ENCODE measurements around the gene NCEH1. TPM values are rescaled to one million over a fixed set of nuclear protein-coding genes. Genes with fewer than 3 reads are reported as not detected.
"Not testable (repeated sequence)": the region's sequence is repeated elsewhere in the genome, so short reads cannot be mapped to it uniquely, and the experiment has no call there.

NCEH1 gene, protein sequence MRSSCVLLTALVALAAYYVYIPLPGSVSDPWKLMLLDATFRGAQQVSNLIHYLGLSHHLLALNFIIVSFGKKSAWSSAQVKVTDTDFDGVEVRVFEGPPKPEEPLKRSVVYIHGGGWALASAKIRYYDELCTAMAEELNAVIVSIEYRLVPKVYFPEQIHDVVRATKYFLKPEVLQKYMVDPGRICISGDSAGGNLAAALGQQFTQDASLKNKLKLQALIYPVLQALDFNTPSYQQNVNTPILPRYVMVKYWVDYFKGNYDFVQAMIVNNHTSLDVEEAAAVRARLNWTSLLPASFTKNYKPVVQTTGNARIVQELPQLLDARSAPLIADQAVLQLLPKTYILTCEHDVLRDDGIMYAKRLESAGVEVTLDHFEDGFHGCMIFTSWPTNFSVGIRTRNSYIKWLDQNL
- 1 to 10 TPM; 4.9 to 6.3 TPM for total RNA-seq

DNA sequence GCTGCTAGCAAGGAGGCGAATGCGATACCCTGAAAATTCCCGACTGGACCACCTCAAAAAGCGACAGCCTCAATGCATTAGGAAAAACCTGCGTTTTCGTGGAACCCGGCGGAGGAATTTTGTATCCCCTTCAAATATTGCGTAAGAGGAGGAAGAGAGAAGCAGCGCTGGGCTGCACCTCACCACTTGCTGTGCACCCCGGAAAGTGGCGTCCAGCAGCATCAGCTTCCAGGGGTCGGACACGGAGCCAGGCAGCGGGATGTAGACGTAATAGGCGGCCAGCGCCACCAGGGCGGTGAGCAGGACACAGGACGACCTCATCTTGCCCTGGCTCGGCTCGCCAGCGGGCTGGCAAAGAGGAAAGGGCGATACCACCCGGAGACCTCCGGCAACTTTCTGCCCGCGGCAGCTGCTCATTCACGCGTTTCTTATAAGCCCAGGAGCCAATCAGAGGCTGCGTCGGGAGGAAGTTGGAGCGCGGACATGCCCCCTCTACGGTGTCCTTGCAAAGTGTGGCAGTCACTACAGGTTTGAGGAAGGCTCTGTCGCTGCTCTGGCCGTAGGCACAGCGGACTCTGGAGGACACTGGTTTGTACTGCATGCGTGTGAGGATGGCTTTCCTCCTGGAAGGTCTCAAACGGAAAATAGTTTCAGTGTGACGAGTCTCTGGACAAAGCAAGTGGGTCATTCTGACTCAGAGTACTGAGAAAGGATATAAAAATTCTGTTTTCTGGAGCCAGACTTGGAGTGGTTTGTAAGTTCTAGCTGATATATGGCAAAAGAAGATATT, at the start of gene NCEH1:
NCEH1 (minus strand) TSS at position 404 of the 790 bp plus-strand sequence; CDS start at position 321, 83 bp downstream.
- ATAC-seq, result peak; percentile 99
- no peaks in the 10 kb centered on the region for H3K27me3 Mint-ChIP-seq
- peak within 1 kb of the TSS; percentile 58 for H3K27ac Mint-ChIP-seq
- CTCF ChIA-PET, result interaction anchor here (0.6 to 2.4 kb wide), 11 partner anchors 11 to 1051 kb away, joined by 3 to 12 read pairs (median 5); partner anchors contain the start of gene ECT2
- H3K4me1 Mint-ChIP-seq, result peaks cover 18% of the 10 kb centered on the region
- POLR2A ChIA-PET, result no interaction called here
- DNase-seq, result peak; percentile 86
- no peaks in the 10 kb centered on the region for H3K36me3 Mint-ChIP-seq (ENCODE audit: low read depth)
- intact Hi-C loops (cut with DNase I, micrococcal nuclease), result loop anchor here (1.0 kb wide), 2 partner anchors 38 to 39 kb away; partner anchors contain the start of gene ECT2 (in 1 of the 2)
- H3K4me3 Mint-ChIP-seq, result peak within 1 kb of the TSS; percentile 94
- no peaks in the 10 kb centered on the region for H3K9me3 Mint-ChIP-seq (ENCODE audit: low read depth)

DNA sequence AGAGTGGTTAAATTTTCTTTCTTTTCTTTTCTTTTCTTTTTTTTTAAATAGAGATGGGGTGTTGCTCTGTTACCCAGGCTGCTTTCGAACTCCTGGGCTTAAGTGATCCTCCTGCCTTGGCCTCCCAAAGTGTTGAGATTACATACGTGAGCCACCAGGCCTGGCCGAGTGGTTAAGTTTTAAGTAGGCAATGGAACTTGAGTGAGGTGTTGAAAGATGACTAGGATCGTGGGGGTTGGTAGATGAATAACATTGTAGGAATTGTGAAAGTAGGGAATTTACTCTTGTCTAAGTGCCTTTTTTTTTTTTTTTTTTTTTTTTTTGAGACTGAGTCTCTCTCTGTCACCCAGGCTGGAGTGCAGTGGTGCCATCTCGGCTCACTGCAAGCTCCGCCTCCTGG, 49.5 kb upstream of the NCEH1 start:
- H3K4me3 Mint-ChIP-seq; intact Hi-C loops (cut with DNase I, micrococcal nuclease); POLR2A ChIA-PET; ATAC-seq; H3K9me3 Mint-ChIP-seq (ENCODE audit: low read depth); H3K27me3 Mint-ChIP-seq; CTCF ChIA-PET; H3K27ac Mint-ChIP-seq; DNase-seq; H3K4me1 Mint-ChIP-seq: not testable (repeated sequence)
- H3K36me3 Mint-ChIP-seq (ENCODE audit: low read depth), result peaks cover 63% of the 10 kb centered on the region

DNA sequence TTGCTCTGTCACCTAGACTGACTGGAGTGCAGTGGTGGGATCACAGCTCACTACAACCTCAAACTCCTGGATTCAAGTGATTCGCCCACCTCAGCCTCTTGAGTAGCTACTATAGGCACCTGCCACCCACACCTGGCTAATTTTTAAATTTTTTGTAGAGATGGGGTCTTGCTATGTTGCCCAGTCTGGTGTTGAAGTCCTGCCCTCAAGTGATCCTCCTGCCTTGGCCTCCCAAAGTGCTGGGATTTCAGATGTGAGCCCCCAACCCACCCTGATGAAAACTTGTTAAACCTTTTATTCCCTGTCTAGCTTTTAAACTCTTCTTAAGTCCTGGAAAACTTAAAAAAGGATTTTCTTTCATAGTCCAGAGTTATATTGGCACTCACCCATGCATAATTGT, 42.3 kb upstream of the NCEH1 start:
- Mint-ChIP-seq H3K36me3 (ENCODE audit: low read depth) (peaks cover 33% of the 10 kb centered on the region), H3K27me3 (no peaks in the 10 kb centered on the region), H3K4me3 (no peak overlapping the region), H3K9me3 (ENCODE audit: low read depth) (no peaks in the 10 kb centered on the region), H3K4me1 (peaks cover 21% of the 10 kb centered on the region), H3K27ac (no peak overlapping the region)
- POLR2A ChIA-PET, result no interaction called here
- intact Hi-C loops (cut with DNase I, micrococcal nuclease), result loop anchor here in 1 of 2 experiments (5.0 kb wide), 2 partner anchors 161 to 1846 kb away; partner anchors contain the start of gene EIF5A2
- DNase-seq (no peak), ATAC-seq (no peak)
- CTCF ChIA-PET, result interaction anchor here (1.2 kb wide), 1 partner anchor 46 kb away, joined by 3 read pairs; no protein-coding TSS in a partner anchor

DNA sequence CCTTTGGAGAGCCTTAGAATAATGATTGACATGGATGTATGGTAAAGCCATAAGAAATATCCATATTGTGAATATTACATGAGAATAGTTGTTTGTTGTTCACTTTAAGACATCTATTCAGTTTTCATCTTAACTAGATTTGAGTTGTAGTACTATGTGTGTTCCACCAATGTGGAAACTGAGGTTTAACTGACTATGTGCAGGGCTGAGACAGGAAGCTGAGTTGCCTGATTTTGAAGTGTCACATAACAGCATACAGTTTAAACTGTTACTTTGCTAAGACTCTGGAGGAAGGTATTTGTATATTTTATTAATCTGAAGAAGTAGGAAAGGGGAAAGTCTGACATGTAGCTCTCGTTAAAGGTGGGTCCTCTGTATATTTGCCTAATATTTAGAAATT, 41.8 kb upstream of the NCEH1 start:
- CTCF ChIA-PET, result interaction anchor here (0.7 to 1.2 kb wide), 2 partner anchors 46 to 1784 kb away, joined by 3 to 4 read pairs; no protein-coding TSS in a partner anchor
- no peak for DNase-seq
- no peaks in the 10 kb centered on the region for H3K27me3 Mint-ChIP-seq

DNA sequence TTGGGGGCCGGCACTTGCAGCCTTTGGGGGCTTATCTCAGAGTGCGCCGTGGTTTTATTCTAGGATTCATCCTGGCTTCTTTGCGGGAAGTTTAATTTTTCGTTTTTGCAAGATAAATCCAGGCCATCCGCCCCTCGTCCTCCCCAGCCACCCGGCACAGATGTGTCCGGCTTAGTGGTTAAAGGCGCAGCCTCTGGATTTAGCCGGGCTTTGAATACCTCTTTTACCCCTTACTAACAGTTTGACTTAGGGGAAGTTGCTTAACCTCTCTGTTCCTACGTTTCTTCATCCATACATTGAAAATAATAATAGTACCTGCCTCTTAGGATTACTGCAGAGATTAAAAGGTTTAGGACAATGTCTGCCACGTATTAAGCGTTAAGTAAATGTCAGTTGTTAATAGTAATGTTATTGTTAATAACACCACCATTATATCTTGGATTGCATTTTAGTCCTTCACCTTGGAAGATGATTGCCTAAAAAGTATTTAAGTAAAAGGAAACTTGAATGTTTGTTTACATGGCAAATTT, 40.4 kb upstream of the NCEH1 start:
- POLR2A ChIA-PET, result no interaction called here
- Mint-ChIP-seq H3K9me3 (ENCODE audit: low read depth) (no peaks in the 10 kb centered on the region), H3K27me3 (no peaks in the 10 kb centered on the region), H3K27ac (peak overlapping the region; percentile 99), H3K4me1 (peaks cover 21% of the 10 kb centered on the region), H3K4me3 (peak overlapping the region; percentile 98), H3K36me3 (ENCODE audit: low read depth) (peaks cover 22% of the 10 kb centered on the region)
- ATAC-seq (no peak), DNase-seq (peak; percentile 37)
- intact Hi-C loops (cut with DNase I, micrococcal nuclease), result loop anchor here in 1 of 2 experiments (2.0 to 5.0 kb wide), 4 partner anchors 159 to 1880 kb away; partner anchors contain the start of genes EIF5A2, RPL22L1 and TNFSF10
- CTCF ChIA-PET, result interaction anchor here (0.6 to 1.4 kb wide), 6 partner anchors 40 to 842 kb away, joined by 3 to 11 read pairs (median 4); partner anchors contain the start of gene NCEH1

More for the DNA sequence above, 41.8 kb upstream of the NCEH1 start:
- Mint-ChIP-seq H3K4me1 (peaks cover 21% of the 10 kb centered on the region), H3K9me3 (ENCODE audit: low read depth) (no peaks in the 10 kb centered on the region), H3K27ac (no peak overlapping the region), H3K36me3 (ENCODE audit: low read depth) (peaks cover 29% of the 10 kb centered on the region), H3K4me3 (peak overlapping the region; percentile 98)
- ATAC-seq, result no peak
- POLR2A ChIA-PET, result no interaction called here
- intact Hi-C loops (cut with DNase I, micrococcal nuclease), result loop anchor here in 1 of 2 experiments (5.0 kb wide), 2 partner anchors 160 to 1845 kb away; partner anchors contain the start of gene EIF5A2

DNA sequence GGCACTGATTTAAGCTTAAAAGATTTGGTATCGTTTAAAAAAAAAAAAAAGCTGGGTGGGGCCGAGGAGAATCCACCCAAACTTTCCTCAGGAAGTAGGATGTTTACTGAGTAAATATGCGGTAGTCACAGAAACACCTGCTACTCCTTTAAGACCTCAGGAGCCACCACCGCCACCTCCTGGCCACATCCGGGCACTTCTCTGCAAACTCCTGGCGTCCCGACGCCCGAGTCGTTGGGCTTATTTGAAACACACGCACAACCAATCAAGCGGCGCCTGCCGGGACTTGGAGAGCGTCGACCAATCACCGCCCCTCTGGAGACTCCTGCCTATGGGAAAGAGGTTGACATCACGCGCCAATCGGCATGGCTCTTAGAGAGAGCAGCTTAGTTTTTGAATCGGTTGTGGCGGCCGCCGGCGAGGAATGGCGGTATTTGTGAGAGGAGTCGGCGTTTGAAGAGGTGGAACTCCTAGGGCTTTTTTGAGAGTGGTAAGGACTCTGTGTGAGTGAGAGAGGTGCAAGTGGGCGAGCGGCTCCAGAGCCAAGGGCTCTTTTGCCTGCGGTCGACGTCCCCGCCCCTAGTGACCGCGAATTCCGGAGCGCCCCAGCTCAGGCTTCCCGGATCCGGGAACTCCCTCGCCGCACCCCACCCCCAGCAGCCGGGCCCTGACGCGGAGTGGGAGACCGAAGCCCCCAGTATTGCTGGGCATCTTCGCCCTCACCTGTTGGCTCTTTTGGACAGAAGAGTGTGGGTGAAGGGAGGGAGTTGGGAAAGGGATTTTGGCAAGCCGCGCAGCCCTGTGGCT, 39.7 kb upstream of the NCEH1 start, which contains the start of gene ECT2:
ECT2 (plus strand) TSS at position 359 of the 807 bp plus-strand sequence. CDS start 3,805 bp downstream, outside the sequence.
- Mint-ChIP-seq H3K27ac (peak within 1 kb of the TSS; percentile 99), H3K4me3 (peak within 1 kb of the TSS; percentile 98), H3K36me3 (ENCODE audit: low read depth) (peaks cover 19% of the 10 kb centered on the region), H3K27me3 (no peaks in the 10 kb centered on the region), H3K9me3 (ENCODE audit: low read depth) (no peaks in the 10 kb centered on the region), H3K4me1 (peaks cover 21% of the 10 kb centered on the region)
- peak; percentile 100 for ATAC-seq
- intact Hi-C loops (cut with DNase I, micrococcal nuclease), result loop anchor here (1.0 to 5.0 kb wide), 6 partner anchors 39 to 1880 kb away; partner anchors contain the start of genes EIF5A2 (in 1 of the 2), NCEH1 (in 1 of the 2), RPL22L1 (in 1 of the 2) and TNFSF10 (in 1 of the 2)
- peak; percentile 99 for DNase-seq
- ChIA-PET POLR2A (interaction anchor here (0.6 kb wide), 2 partner anchors 19 to 193 kb away, joined by 4 read pairs; no protein-coding TSS in a partner anchor), CTCF (interaction anchor here (0.6 to 2.5 kb wide), 14 partner anchors 11 to 841 kb away, joined by 3 to 11 read pairs (median 4); partner anchors contain the start of gene NCEH1)

DNA sequence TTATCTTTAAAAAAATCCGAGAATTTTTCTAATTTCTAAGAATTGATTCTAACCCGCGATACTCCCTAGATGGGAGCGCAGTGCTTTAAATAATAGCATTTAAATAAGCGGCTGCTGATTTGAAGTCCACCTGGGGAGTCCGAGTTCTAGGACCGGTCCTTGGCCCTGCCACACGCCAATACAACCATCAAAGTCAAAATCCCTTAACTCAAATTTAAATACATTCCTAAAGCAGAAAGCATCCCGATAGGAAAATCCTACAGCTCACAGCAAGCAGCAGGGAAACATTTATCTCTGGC, 39.2 kb upstream of the NCEH1 start:
- Mint-ChIP-seq H3K9me3 (ENCODE audit: low read depth) (no peaks in the 10 kb centered on the region), H3K27ac (peak overlapping the region; percentile 99), H3K4me3 (peak overlapping the region; percentile 98), H3K27me3 (no peaks in the 10 kb centered on the region), H3K4me1 (peaks cover 21% of the 10 kb centered on the region), H3K36me3 (ENCODE audit: low read depth) (peaks cover 16% of the 10 kb centered on the region)
- DNase-seq (no peak), ATAC-seq (no peak)
- ChIA-PET CTCF (interaction anchor here (0.6 to 2.5 kb wide), 12 partner anchors 10 to 714 kb away, joined by 3 to 11 read pairs (median 4); partner anchors contain the start of gene NCEH1), POLR2A (interaction anchor here (0.6 kb wide), 2 partner anchors 20 to 193 kb away, joined by 4 read pairs; no protein-coding TSS in a partner anchor)
- intact Hi-C loops (cut with DNase I, micrococcal nuclease), result loop anchor here (1.0 to 5.0 kb wide), 6 partner anchors 39 to 1879 kb away; partner anchors contain the start of genes EIF5A2 (in 1 of the 2), NCEH1 (in 1 of the 2), RPL22L1 (in 1 of the 2) and TNFSF10 (in 1 of the 2)

DNA sequence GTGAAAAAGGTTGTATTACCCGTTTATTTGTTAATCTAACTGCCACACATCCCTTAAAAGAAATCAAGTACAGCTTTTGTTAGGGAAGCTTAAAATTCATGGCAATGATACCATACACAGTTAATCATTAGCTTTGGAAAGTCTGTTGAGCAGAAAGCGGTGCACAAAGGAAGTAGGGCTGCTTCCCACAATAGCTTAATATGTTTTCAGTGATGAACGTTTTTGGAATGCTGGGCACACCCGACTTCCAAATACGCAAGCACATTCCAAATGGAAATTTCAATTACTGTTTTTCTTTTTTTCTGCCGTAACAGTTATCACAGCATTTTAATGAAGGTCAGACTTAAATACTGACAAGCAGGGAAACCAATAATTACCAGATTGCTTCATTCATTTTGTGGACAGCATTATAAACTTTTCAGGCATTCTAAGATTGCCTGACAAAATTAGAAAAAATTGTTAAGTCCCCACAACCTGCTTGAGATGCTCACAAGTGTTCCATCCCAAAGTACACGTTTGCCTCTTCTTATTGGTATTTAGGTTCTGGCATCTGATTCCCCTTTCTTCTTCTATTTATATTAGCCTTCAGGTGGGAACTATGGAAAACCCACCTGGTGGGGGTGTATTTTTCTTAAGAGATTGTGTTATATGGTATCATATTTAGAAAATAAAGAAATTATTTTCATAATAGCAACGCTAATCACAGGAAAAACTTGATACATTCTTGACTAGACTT, 38.5 kb upstream of the NCEH1 start:
- ChIA-PET POLR2A (no interaction called here), CTCF (interaction anchor here (0.7 to 2.5 kb wide), 9 partner anchors 10 to 81 kb away, joined by 3 to 11 read pairs (median 4); partner anchors contain the start of gene NCEH1)
- H3K27ac Mint-ChIP-seq, result no peak overlapping the region
- peaks cover 21% of the 10 kb centered on the region for H3K4me1 Mint-ChIP-seq
- ATAC-seq (no peak), DNase-seq (no peak)
- intact Hi-C loops (cut with DNase I, micrococcal nuclease), result loop anchor here in 1 of 2 experiments (5.0 kb wide), 1 partner anchor 712 kb away; the partner anchor contains the start of gene FNDC3B
- no peaks in the 10 kb centered on the region for H3K27me3 Mint-ChIP-seq
- H3K36me3 Mint-ChIP-seq (ENCODE audit: low read depth), result peaks cover 15% of the 10 kb centered on the region
- H3K4me3 Mint-ChIP-seq, result peak overlapping the region; percentile 98
- H3K9me3 Mint-ChIP-seq (ENCODE audit: low read depth), result no peaks in the 10 kb centered on the region

DNA sequence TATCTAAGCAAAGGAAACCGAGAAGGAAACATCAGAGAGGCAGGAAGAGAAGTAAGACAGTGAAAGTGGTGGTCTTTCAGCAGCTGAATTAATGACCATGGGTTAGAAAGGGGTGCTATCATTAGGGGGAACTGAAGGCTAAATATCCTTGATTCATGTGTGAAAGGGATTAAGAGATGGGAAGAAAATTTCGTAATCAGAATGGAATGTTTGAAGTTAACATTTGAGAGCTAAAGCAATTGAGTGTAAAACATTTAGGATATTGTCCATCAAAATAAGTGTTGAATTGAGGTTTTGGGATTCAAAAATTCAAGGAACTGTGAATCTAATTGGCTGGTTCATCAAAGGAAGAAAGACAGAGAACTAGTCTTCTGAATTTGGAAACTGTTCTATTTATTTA, 35.6 kb upstream of the NCEH1 start:
- ChIA-PET CTCF (no interaction called here), POLR2A (no interaction called here)
- no peak for ATAC-seq
- H3K4me1 Mint-ChIP-seq, result peaks cover 5% of the 10 kb centered on the region
- DNase-seq, result no peak
- H3K27ac Mint-ChIP-seq, result no peak overlapping the region
- peaks cover 2% of the 10 kb centered on the region for H3K36me3 Mint-ChIP-seq (ENCODE audit: low read depth)
- H3K4me3 Mint-ChIP-seq, result no peak overlapping the region
- H3K9me3 Mint-ChIP-seq (ENCODE audit: low read depth), result no peaks in the 10 kb centered on the region
- no peaks in the 10 kb centered on the region for H3K27me3 Mint-ChIP-seq
- intact Hi-C loops (cut with DNase I, micrococcal nuclease), result loop anchor here in 1 of 2 experiments (5.0 kb wide), 1 partner anchor 709 kb away; the partner anchor contains the start of gene FNDC3B
